Measurements from ENCODE around the gene FETUB. TPM values are rescaled to one million over a fixed set of nuclear protein-coding genes. Genes with fewer than 3 reads are reported as not detected.

The FETUB gene
- total and polyA plus RNA-seq, 12 donors: 0.21 to 0.42 (median 0.30) TPM; not detected in 8

GRCh38 chr3:186603159-186603558 is 37.0 kb upstream of the FETUB start:
- no peak for ATAC-seq
- no peak for TF ChIP-seq CTCF (IDR thresholded peaks at IDR 0.05)
- H3K4me1 ChIP-seq: peaks cover 0 to 12% (median 0%) of the 10 kb centered on the region in 9 donors

GRCh38 chr3:186605078-186605477 is 35.1 kb upstream of the FETUB start:
- TF ChIP-seq CTCF (IDR thresholded peaks at IDR 0.05): no peak
- DNase-seq: no peak
- Histone ChIP-seq H3K27ac (no peak overlapping the region), H3K36me3 (no peaks in the 10 kb centered on the region), H3K4me3 (no peak overlapping the region), H3K4me1 (no peaks in the 10 kb centered on the region), H3K9me3 (no peaks in the 10 kb centered on the region), H3K27me3 (no peaks in the 10 kb centered on the region)
- ATAC-seq: no peak
- intact Hi-C loops (cut with DNase I): no loop called here

More at GRCh38 chr3:186603159-186603558, 37.0 kb upstream of the FETUB start:
- Histone ChIP-seq H3K27ac (no peak overlapping the region), H3K9me3 (no peaks in the 10 kb centered on the region), H3K36me3 (no peaks in the 10 kb centered on the region), H3K4me3 (no peak overlapping the region), H3K27me3 (no peaks in the 10 kb centered on the region)
- intact Hi-C loops (cut with DNase I): no loop called here
- WGBS, 2 donors: 82 to 83% methylated on average over 7 of the region's 7 CpGs
- no peak for DNase-seq

GRCh38 chr3:186605561-186606545 is 34.3 kb upstream of the FETUB start:
- Histone ChIP-seq H3K36me3 (no peaks in the 10 kb centered on the region), H3K27me3 (no peaks in the 10 kb centered on the region), H3K27ac (no peak overlapping the region), H3K9me3 (no peaks in the 10 kb centered on the region), H3K4me3 (no peak overlapping the region), H3K4me1 (no peaks in the 10 kb centered on the region)
- no peak for DNase-seq
- intact Hi-C loops (cut with DNase I): no loop called here
- ATAC-seq: no peak
- TF ChIP-seq CTCF (IDR thresholded peaks at IDR 0.05): no peak
- WGBS, 2 donors: 74 to 80% methylated on average over 5 of the region's 5 CpGs

GRCh38 chr3:186608624-186609215 is 31.5 kb upstream of the FETUB start:
- intact Hi-C loops (cut with DNase I): no loop called here
- Histone ChIP-seq H3K36me3 (no peaks in the 10 kb centered on the region), H3K4me1 (no peaks in the 10 kb centered on the region), H3K4me3 (no peak overlapping the region), H3K9me3 (no peaks in the 10 kb centered on the region), H3K27me3 (peaks cover 0 to 10% (median 0%) of the 10 kb centered on the region in 7 donors), H3K27ac (no peak overlapping the region)
- DNase-seq: no peak
- 86% methylated on average over 2 of the region's 2 CpGs for WGBS, 2 donors
- ATAC-seq: no peak
- TF ChIP-seq CTCF (IDR thresholded peaks at IDR 0.05): no peak

Measured in heart right ventricle (tissue), 16 donors.